H9 (cell line): ENCODE measurements around the gene DHRSX. TPM values are rescaled to one million over a fixed set of nuclear protein-coding genes. Genes with fewer than 3 reads are reported as not detected.
A peak's percentile ranks its signal among the peaks of the same experiment; 100 is the strongest.

Experiments used
- DNase-seq: peaks from one replicate; pipeline ENCODE4 v3.0.0-alpha.2; 2017
- H2AFZ ChIP-seq: one replicate; pipeline ENCODE4 v1.6.1; 2013; ENCODE audit warnings: mild to moderate bottlenecking, low read length, control low read depth, moderate library complexity
- H2AK5ac ChIP-seq: 2 replicates; pipeline ENCODE4 v1.6.1; 2013; ENCODE audit warnings: low read length, control low read depth, mixed read lengths; ENCODE audit not compliant: insufficient read length
- H2BK120ac ChIP-seq: one replicate; pipeline ENCODE4 v1.6.1; 2013; ENCODE audit warnings: low read depth, mild to moderate bottlenecking, low read length, control low read depth, inconsistent platforms; ENCODE audit not compliant: poor library complexity, severe bottlenecking
- H2BK12ac ChIP-seq: 2 replicates; pipeline ENCODE4 v1.6.1; 2013; ENCODE audit warnings: low read length, control low read depth, mixed read lengths, low read depth; ENCODE audit not compliant: insufficient read length
- H2BK15ac ChIP-seq: 2 replicates; pipeline ENCODE4 v1.6.1; 2013; ENCODE audit warnings: low read depth, low read length, control low read depth
- H2BK20ac ChIP-seq: one replicate; pipeline ENCODE4 v1.6.1; 2013; ENCODE audit warnings: low read depth, mild to moderate bottlenecking, low read length, control low read depth, inconsistent platforms; ENCODE audit not compliant: poor library complexity, severe bottlenecking
- H2BK5ac ChIP-seq: 2 replicates; pipeline ENCODE4 v1.6.1; 2013; ENCODE audit warnings: low read length, control low read depth, mixed read lengths; ENCODE audit not compliant: insufficient read length
- H3K14ac ChIP-seq: 2 replicates; pipeline ENCODE4 v1.6.1; 2013; ENCODE audit warnings: low read length, control low read depth; ENCODE audit not compliant: insufficient read depth
- H3K18ac ChIP-seq: 2 replicates; pipeline ENCODE4 v1.6.1; 2013; ENCODE audit warnings: low read depth, mild to moderate bottlenecking, mixed read lengths, low read length, control low read depth; ENCODE audit not compliant: insufficient read length
- H3K23ac ChIP-seq: 2 replicates; pipeline ENCODE4 v1.6.1; 2013; ENCODE audit warnings: low read length, control low read depth, mixed read lengths, low read depth; ENCODE audit not compliant: insufficient read length
- H3K23me2 ChIP-seq: 2 replicates; pipeline ENCODE4 v1.6.1; 2013; ENCODE audit warnings: low read depth, mild to moderate bottlenecking, mixed read lengths, low read length, control low read depth; ENCODE audit not compliant: insufficient read length, poor library complexity, severe bottlenecking
- H3K27ac ChIP-seq: 2 replicates; pipeline ENCODE4 v1.5.1; 2013; ENCODE audit warnings: low read length, control low read depth, mixed read lengths, low read depth; ENCODE audit not compliant: insufficient read length
- H3K27me3 ChIP-seq: 2 replicates; pipeline ENCODE4 v1.6.1; 2013; ENCODE audit warnings: low read length, control low read depth, inconsistent platforms; ENCODE audit not compliant: insufficient read depth
- H3K4ac ChIP-seq: 2 replicates; pipeline ENCODE4 v1.6.1; 2013; ENCODE audit warnings: low read depth, mild to moderate bottlenecking, control low read depth, inconsistent platforms, low read length, moderate library complexity
- H3K4me1 ChIP-seq: 2 replicates; pipeline ENCODE4 v1.6.1; 2013; ENCODE audit warnings: low read length, control low read depth, inconsistent platforms; ENCODE audit not compliant: insufficient read depth
- H3K4me2 ChIP-seq: 2 replicates; pipeline ENCODE4 v1.6.1; 2013; ENCODE audit warnings: low read length, control low read depth, mixed read lengths; ENCODE audit not compliant: insufficient read length, insufficient read depth
- H3K56ac ChIP-seq: 2 replicates; pipeline ENCODE4 v1.6.1; 2013; ENCODE audit warnings: low read depth, mild to moderate bottlenecking, mixed read lengths, low read length, control low read depth; ENCODE audit not compliant: insufficient read length
- H3K79me1 ChIP-seq: 2 replicates; pipeline ENCODE4 v1.6.1; 2013; ENCODE audit warnings: low read depth, mild to moderate bottlenecking, moderate library complexity, low read length, control low read depth, inconsistent platforms; ENCODE audit not compliant: insufficient read depth, poor library complexity, severe bottlenecking
- H3K79me2 ChIP-seq: 2 replicates; pipeline ENCODE4 v1.6.1; 2013; ENCODE audit warnings: low read length, control low read depth, inconsistent platforms; ENCODE audit not compliant: insufficient read depth
- H3K9ac ChIP-seq: 2 replicates; pipeline ENCODE4 v1.6.1; 2013; ENCODE audit warnings: low read length, control low read depth, mixed read lengths; ENCODE audit not compliant: insufficient read length; ENCODE audit errors: extremely low read depth
- H3K9me3 ChIP-seq: one replicate; pipeline ENCODE4 v1.6.1; 2013; ENCODE audit warnings: low read depth, low read length, inconsistent platforms; ENCODE audit not compliant: control insufficient read depth
- H3T11ph ChIP-seq: one replicate; pipeline ENCODE4 v1.6.1; 2013; ENCODE audit warnings: mild to moderate bottlenecking, low read length, control low read depth, inconsistent platforms
- H4K20me1 ChIP-seq: one replicate; pipeline ENCODE4 v1.6.1; 2013; ENCODE audit not compliant: control insufficient read depth, insufficient read length, insufficient read depth
- H4K5ac ChIP-seq: 2 replicates; pipeline ENCODE4 v1.6.1; 2013; ENCODE audit warnings: low read depth, mild to moderate bottlenecking, mixed read lengths, low read length, control low read depth; ENCODE audit not compliant: insufficient read length
- H4K8ac ChIP-seq: replicated peaks from 2 replicates; pipeline ENCODE4 v1.6.1; 2013; ENCODE audit warnings: low read length, control low read depth, mixed read lengths, low read depth; ENCODE audit not compliant: insufficient read length
- H4K91ac ChIP-seq: 2 replicates; pipeline ENCODE4 v1.6.1; 2013; ENCODE audit warnings: low read depth, mild to moderate bottlenecking, moderate library complexity, mixed read lengths, low read length, control low read depth; ENCODE audit not compliant: insufficient read length
- H3K27ac Mint-ChIP-seq, 3 experiments: 2 replicates in 2 of 3; 3 replicates in 1 of 3; pipeline ENCODE4 v1.8.0; 2020 to 2021; ENCODE audit warnings: mixed read lengths in 3 of 3, mild to moderate bottlenecking in 1 of 3, moderate library complexity in 1 of 3
- H3K27me3 Mint-ChIP-seq: 2 replicates; pipeline ENCODE4 v1.8.0; 2021; ENCODE audit warnings: low read depth, mild to moderate bottlenecking, moderate library complexity, mixed read lengths
- H3K36me3 Mint-ChIP-seq, 3 experiments: 2 replicates in 2 of 3; 3 replicates in 1 of 3; pipeline ENCODE4 v1.8.0; 2020 to 2021; ENCODE audit warnings: low read depth in 3 of 3, mixed read lengths in 3 of 3; ENCODE audit not compliant: insufficient read depth in 1 of 3
- H3K4me1 Mint-ChIP-seq, 2 experiments: 2 replicates each; pipeline ENCODE4 v1.8.0; 2020; ENCODE audit warnings: mixed read lengths in 2 of 2
- H3K4me3 Mint-ChIP-seq, 2 experiments: 2 replicates in 1 of 2; 3 replicates in 1 of 2; pipeline ENCODE4 v1.8.0; 2020 to 2021; ENCODE audit warnings: mild to moderate bottlenecking in 2 of 2, mixed read lengths in 2 of 2, moderate library complexity in 1 of 2
- H3K9me3 Mint-ChIP-seq, 2 experiments: 2 replicates in 1 of 2; 3 replicates in 1 of 2; pipeline ENCODE4 v1.8.0; 2020; ENCODE audit warnings: mild to moderate bottlenecking in 2 of 2, mixed read lengths in 2 of 2, moderate library complexity in 1 of 2
- WGBS: extraction: QIAGEN DNeasy Blood & Tissue Kit; methylation state at CpG from one replicate; pipeline ENCODE4 v1.1.7; 2013; ENCODE audit warnings: missing lambda C conversion rate, low lambda C conversion rate, mixed read lengths; ENCODE audit not compliant: insufficient read length; ENCODE audit errors: extremely low coverage; 5-methylcytosine and 5-hydroxymethylcytosine counted together
- total RNA-seq: library from RNA; stranded (reverse); gene quantifications from 2 replicates; pipeline ENCODE4 v1.2.1, GENCODE V29; 2021
- TF ChIP-seq, protein P1 (sequence below): fragments of 200-600 bp; sonication (generic); conservative IDR thresholded peaks from 3 replicates; pipeline ENCODE4 v1.8.0; 2021; ENCODE audit warnings: antibody characterized with exemption, mild to moderate bottlenecking

DHRSX gene
- total RNA-seq, 1 experiment from 2014 or later, result 44.0 TPM

DNA sequence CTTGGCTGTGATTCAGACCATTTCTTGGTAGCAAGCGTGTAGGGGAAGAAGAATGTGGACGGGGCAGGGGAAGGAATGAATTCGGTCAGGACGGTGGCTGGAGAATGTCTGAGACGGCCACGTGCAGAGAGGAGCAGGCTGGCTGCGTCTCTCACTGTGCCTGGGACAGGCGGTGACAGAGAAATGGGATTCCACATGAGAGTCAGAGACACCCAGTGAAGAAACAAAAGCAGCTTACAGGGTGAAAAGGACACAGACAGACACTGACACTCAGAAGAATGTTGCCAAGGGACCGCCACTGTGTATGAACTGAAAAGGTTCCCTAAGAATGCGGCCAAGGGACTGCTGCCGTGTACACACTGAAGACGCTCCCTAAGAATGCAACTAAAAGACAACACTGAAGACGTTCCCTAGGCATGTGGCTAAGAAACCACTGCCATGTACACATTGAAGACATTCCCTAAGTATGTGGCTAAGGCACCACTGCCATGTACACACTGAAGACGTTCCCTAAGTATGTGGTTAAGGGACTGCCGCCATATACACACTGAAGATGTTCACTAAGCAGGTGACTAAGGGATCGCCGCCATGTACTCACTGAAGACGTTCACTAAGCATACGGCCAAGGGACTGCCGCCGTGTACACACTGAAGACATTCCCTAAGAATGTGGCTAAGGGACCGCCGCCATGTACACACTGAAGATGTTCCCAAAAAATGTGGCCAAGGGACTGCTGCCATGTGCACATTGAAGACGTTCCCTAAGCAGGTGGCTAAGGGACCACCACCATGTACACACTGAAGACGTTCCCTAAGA is 49.1 kb downstream of the DHRSX start:
- TF ChIP-seq, protein P1, sequence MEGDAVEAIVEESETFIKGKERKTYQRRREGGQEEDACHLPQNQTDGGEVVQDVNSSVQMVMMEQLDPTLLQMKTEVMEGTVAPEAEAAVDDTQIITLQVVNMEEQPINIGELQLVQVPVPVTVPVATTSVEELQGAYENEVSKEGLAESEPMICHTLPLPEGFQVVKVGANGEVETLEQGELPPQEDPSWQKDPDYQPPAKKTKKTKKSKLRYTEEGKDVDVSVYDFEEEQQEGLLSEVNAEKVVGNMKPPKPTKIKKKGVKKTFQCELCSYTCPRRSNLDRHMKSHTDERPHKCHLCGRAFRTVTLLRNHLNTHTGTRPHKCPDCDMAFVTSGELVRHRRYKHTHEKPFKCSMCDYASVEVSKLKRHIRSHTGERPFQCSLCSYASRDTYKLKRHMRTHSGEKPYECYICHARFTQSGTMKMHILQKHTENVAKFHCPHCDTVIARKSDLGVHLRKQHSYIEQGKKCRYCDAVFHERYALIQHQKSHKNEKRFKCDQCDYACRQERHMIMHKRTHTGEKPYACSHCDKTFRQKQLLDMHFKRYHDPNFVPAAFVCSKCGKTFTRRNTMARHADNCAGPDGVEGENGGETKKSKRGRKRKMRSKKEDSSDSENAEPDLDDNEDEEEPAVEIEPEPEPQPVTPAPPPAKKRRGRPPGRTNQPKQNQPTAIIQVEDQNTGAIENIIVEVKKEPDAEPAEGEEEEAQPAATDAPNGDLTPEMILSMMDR, result no peak
- Histone ChIP-seq H2AFZ (no peak overlapping the region), H3K23ac (no peak overlapping the region), H3K56ac (no peak overlapping the region), H3K14ac (no peak overlapping the region), H3K79me1 (no peaks in the 10 kb centered on the region), H4K91ac (no peak overlapping the region), H3K9me3 (no peaks in the 10 kb centered on the region), H3K27ac (no peak overlapping the region), H2BK5ac (no peak overlapping the region), H2BK12ac (no peak overlapping the region), H3K4me1 (no peaks in the 10 kb centered on the region), H3K79me2 (peaks cover 5% of the 10 kb centered on the region; the same call in 1 of the 2 replicates), H4K20me1 (no peaks in the 10 kb centered on the region), H3T11ph (no peak overlapping the region), H2BK120ac (no peak overlapping the region), H3K18ac (peak overlapping the region; percentile 5), H3K23me2 (no peaks in the 10 kb centered on the region), H3K27me3 (no peaks in the 10 kb centered on the region), H2BK20ac (no peak overlapping the region), H3K9ac (no peak overlapping the region), H4K5ac (no peak overlapping the region), H4K8ac (peak overlapping the region; percentile 4), H2AK5ac (no peak overlapping the region), H3K4me2 (no peak overlapping the region), H3K4ac (no peak overlapping the region), H2BK15ac (no peak overlapping the region)
- no CpG with 5 or more reads among the region's 25 CpGs for WGBS
- H3K4me1 Mint-ChIP-seq, result peaks cover 27 to 34% of the 10 kb centered on the region in 2 experiments
- peak overlapping the region in 1 of 2 experiments; percentile 22; a peak in 1 of 5 replicates for H3K4me3 Mint-ChIP-seq
- H3K27me3 Mint-ChIP-seq, result no peaks in the 10 kb centered on the region
- DNase-seq, result peak; percentile 74
- peaks cover 30 to 52% (median 38%) of the 10 kb centered on the region in 3 experiments for H3K36me3 Mint-ChIP-seq
- peaks cover 13 to 18% of the 10 kb centered on the region in 2 experiments for H3K9me3 Mint-ChIP-seq
- peak overlapping the region; percentile 81 to 97 (median 93) for H3K27ac Mint-ChIP-seq
